Choroid plexus epithelial cell (primary cell): ENCODE measurements around the gene GNLY.
"Not testable (repeated sequence)": the region's sequence is repeated elsewhere in the genome, so short reads cannot be mapped to it uniquely, and the experiment has no call there.

ENCODE experiments used
- DNase-seq: peaks from one replicate; pipeline ENCODE4 v3.0.0-alpha.2; 2010; ENCODE audit warnings: low read depth
- H3K4me3 ChIP-seq: 2 replicates; pipeline ENCODE4 v1.5.1; 2011; ENCODE audit warnings: low read depth, mild to moderate bottlenecking, control low read depth, low read length, moderate library complexity
- TF ChIP-seq, protein P1 (sequence below): conservative IDR thresholded peaks from 2 replicates; pipeline ENCODE4 v1.5.1; 2011; ENCODE audit warnings: low read depth, mild to moderate bottlenecking, control low read depth, inconsistent platforms, low read length, moderate library complexity

The GNLY gene

GRCh38 chr2:85669549-85669948 is 24.6 kb upstream of the GNLY start:
- no peak overlapping the region for H3K4me3 ChIP-seq
- DNase-seq: no peak
- TF ChIP-seq, protein P1, sequence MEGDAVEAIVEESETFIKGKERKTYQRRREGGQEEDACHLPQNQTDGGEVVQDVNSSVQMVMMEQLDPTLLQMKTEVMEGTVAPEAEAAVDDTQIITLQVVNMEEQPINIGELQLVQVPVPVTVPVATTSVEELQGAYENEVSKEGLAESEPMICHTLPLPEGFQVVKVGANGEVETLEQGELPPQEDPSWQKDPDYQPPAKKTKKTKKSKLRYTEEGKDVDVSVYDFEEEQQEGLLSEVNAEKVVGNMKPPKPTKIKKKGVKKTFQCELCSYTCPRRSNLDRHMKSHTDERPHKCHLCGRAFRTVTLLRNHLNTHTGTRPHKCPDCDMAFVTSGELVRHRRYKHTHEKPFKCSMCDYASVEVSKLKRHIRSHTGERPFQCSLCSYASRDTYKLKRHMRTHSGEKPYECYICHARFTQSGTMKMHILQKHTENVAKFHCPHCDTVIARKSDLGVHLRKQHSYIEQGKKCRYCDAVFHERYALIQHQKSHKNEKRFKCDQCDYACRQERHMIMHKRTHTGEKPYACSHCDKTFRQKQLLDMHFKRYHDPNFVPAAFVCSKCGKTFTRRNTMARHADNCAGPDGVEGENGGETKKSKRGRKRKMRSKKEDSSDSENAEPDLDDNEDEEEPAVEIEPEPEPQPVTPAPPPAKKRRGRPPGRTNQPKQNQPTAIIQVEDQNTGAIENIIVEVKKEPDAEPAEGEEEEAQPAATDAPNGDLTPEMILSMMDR: no peak

DNA sequence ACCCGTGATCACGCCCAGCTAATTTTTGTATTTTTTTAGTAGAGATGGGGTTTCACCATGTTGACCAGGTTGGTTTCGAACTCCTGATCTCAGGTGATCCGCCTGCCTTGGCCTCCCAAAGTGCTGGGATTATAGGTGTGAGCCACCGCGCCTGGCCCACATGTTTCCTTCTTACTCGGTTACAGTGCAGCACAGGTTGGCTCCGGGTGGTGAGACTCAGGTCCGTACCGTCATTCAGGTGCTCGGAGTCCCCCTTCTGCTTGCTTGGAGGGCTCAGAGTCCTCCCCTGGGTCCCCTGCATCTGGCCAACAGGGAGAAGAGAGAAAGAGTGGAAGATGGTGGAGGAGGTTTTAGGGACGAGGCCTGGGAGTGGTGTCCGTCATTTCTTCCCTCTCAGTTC is 23.7 kb upstream of the GNLY start:
- DNase-seq: not testable (repeated sequence)

GRCh38 chr2:85672456-85672855 is 21.7 kb upstream of the GNLY start:
- no peak for DNase-seq
- H3K4me3 ChIP-seq: no peak overlapping the region
- TF ChIP-seq, protein P1: no peak

More for the DNA sequence above, 23.7 kb upstream of the GNLY start:
- H3K4me3 ChIP-seq: not testable (repeated sequence)

- no peak for DNase-seq
- TF ChIP-seq, protein P1: no peak
Measured at GRCh38 chr2:85673716-85674375, 20.3 kb upstream of the GNLY start.

DNA sequence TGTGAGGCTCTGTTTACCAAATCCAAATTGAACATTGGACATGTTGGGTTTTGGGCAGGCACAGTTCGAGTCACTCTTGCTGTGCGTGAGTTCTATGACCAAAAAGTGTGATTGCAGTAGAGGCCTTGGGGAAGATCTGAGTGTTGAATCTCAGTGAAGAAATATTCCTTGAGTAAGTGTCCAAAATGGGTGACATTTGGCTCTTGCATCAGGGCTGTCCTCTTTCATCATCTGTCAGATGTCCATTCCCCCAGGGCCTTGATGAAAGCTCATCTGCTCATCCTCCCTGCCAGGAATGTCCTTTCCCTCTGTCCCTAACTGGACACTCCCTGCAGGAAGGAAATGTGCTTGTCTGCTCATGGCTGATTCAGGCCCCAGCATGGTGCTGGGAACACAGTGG is 19.7 kb upstream of the GNLY start:
- no peak overlapping the region for H3K4me3 ChIP-seq
- TF ChIP-seq, protein P1: no peak
- no peak for DNase-seq

More at GRCh38 chr2:85673716-85674375, 20.3 kb upstream of the GNLY start:
- no peak overlapping the region for H3K4me3 ChIP-seq

DNA sequence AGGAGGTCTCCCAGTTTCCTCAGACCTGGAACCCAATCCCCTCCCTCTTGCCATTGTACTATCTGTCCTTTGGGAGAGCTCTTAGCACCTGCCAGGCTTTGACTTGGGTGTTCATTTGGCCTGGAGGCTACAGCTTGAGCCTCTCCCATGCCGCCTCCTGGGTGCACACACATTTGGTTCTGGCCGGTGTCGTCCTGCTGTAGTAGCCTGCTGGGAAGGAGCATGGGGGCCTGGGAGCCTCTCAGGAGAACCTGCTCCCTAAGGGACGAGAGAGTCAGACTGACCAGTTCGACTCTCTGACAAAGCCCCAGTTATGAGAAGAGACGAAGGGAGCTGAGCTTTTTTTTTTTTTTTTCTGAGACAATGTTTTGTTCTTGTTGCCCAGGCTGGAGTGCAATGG is 18.7 kb upstream of the GNLY start:
- no peak for DNase-seq
- H3K4me3 ChIP-seq: no peak overlapping the region
- TF ChIP-seq, protein P1: no peak

GRCh38 chr2:85675866-85676548 is 18.2 kb upstream of the GNLY start:
- TF ChIP-seq, protein P1: no peak
- no peak for DNase-seq
- H3K4me3 ChIP-seq: no peak overlapping the region
